ENCODE results near the gene PDE4D. TPM values are rescaled to one million over a fixed set of nuclear protein-coding genes. Genes with fewer than 3 reads are reported as not detected.

The PDE4D gene
- total RNA-seq, 1 experiment from 2014 or later: 61.2 TPM

- H4K20me1 ChIP-seq (ENCODE audit: insufficient read depth, low read depth, low read length): no peaks in the 10 kb centered on the region
- H3K9me3 ChIP-seq (ENCODE audit: low read length): no peaks in the 10 kb centered on the region
- H3K9ac ChIP-seq (ENCODE audit: low read length): no peak overlapping the region
- no peaks in the 10 kb centered on the region for H3K79me2 ChIP-seq (ENCODE audit: low read length)
- no peaks in the 10 kb centered on the region for H3K36me3 ChIP-seq (ENCODE audit: insufficient read depth, low read length)
- no peak overlapping the region for H2AFZ ChIP-seq (ENCODE audit: low read length)
- no peak overlapping the region for H3K27ac ChIP-seq (ENCODE audit: low read length)
- H3K4me3 ChIP-seq (ENCODE audit: low read length): no peak overlapping the region
- H3K9me2 ChIP-seq (replicated peaks; ENCODE audit: insufficient read depth, low read length): no peaks in the 10 kb centered on the region
- DNase-seq: no peak
- no peaks in the 10 kb centered on the region for H3K27me3 ChIP-seq (ENCODE audit: low read length)
- H3K4me1 ChIP-seq (ENCODE audit: low read length): no peaks in the 10 kb centered on the region
- no peak overlapping the region for H3K4me2 ChIP-seq (ENCODE audit: low read depth, low read length, poor library complexity, severe bottlenecking)
Measured at GRCh38 chr5:58983526-58984452, 909.7 kb downstream of the PDE4D start.

DNA sequence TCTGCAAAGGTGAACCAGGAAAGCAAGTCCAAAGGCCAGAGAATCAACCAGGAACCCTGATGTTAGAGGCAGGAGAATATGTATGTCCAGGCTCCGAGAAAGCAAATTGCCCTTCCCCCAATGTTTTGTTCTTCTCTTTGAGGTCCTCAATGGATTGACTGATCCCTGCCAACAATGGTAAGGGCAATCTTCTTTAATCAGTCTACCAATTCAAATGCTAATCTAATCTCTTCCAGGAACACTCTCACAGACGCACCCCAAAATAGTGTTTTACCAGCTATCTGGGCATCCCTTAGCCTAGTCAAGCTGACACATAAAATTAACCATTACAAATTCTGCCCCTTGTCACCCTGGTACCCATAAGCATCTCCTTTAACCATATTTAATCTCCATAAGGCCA is 912.6 kb downstream of the PDE4D start:
- Histone ChIP-seq H3K9ac (ENCODE audit: low read length) (no peak overlapping the region), H3K9me2 (replicated peaks; ENCODE audit: insufficient read depth, low read length) (no peaks in the 10 kb centered on the region), H4K20me1 (ENCODE audit: insufficient read depth, low read depth, low read length) (no peaks in the 10 kb centered on the region), H3K79me2 (ENCODE audit: low read length) (no peaks in the 10 kb centered on the region), H3K4me2 (ENCODE audit: low read depth, low read length, poor library complexity, severe bottlenecking) (no peak overlapping the region), H2AFZ (ENCODE audit: low read length) (no peak overlapping the region), H3K4me3 (ENCODE audit: low read length) (no peak overlapping the region), H3K27me3 (ENCODE audit: low read length) (no peaks in the 10 kb centered on the region), H3K9me3 (ENCODE audit: low read length) (no peaks in the 10 kb centered on the region), H3K4me1 (ENCODE audit: low read length) (no peaks in the 10 kb centered on the region), H3K27ac (ENCODE audit: low read length) (no peak overlapping the region), H3K36me3 (ENCODE audit: insufficient read depth, low read length) (no peaks in the 10 kb centered on the region)
- DNase-seq: no peak

DNA sequence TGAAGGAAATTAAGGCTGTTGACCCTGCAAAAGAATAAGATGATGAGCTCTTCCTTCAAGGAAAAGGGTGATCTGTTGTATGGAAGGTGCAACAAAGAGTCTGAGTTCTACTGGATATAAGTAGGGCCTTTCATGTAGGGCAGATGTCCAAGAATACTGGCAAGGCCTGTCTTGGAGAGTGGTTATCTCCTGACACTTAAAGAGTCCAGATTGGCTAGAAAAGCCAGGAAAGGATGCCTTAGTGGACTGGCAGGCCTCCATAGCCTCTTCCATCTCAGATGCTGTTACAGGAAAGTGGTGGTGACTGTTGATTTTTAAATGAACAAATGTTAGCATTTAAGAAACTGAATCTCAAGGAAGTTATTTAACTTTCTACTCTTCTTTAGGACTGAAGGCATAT is 914.4 kb downstream of the PDE4D start:
- Histone ChIP-seq H3K36me3 (ENCODE audit: insufficient read depth, low read length) (no peaks in the 10 kb centered on the region), H4K20me1 (ENCODE audit: insufficient read depth, low read depth, low read length) (no peaks in the 10 kb centered on the region), H3K27ac (ENCODE audit: low read length) (no peak overlapping the region), H3K4me1 (ENCODE audit: low read length) (no peaks in the 10 kb centered on the region), H3K9me3 (ENCODE audit: low read length) (no peaks in the 10 kb centered on the region), H3K27me3 (ENCODE audit: low read length) (no peaks in the 10 kb centered on the region), H2AFZ (ENCODE audit: low read length) (no peak overlapping the region), H3K4me2 (ENCODE audit: low read depth, low read length, poor library complexity, severe bottlenecking) (no peak overlapping the region), H3K4me3 (ENCODE audit: low read length) (no peak overlapping the region), H3K79me2 (ENCODE audit: low read length) (no peaks in the 10 kb centered on the region), H3K9me2 (replicated peaks; ENCODE audit: insufficient read depth, low read length) (no peaks in the 10 kb centered on the region), H3K9ac (ENCODE audit: low read length) (no peak overlapping the region)
- no peak for DNase-seq

DNA sequence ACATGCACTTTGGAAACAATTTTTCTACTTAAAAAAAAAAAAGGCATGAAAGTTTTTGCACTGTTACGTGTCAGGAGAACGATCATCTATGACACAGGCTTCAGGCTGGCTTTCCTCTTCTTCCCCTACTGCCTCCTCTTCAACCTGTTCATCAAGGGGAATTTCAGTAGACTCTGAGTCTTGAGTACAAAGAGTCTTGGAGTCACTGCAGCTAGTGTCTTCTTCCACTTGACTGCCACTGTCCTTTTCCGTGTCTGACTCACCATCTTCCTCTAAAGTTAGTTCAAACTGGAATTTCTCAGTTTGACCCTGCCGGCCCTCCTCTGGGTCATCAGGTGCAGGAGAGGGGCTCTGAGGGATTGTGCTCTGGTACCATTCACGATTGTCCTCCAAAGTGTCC is 918.9 kb downstream of the PDE4D start:
- no peak overlapping the region for H3K4me3 ChIP-seq (ENCODE audit: low read length)
- no peaks in the 10 kb centered on the region for H3K4me1 ChIP-seq (ENCODE audit: low read length)
- no peak overlapping the region for H2AFZ ChIP-seq (ENCODE audit: low read length)
- H3K27ac ChIP-seq (ENCODE audit: low read length): no peak overlapping the region
- no peaks in the 10 kb centered on the region for H3K9me2 ChIP-seq (replicated peaks; ENCODE audit: insufficient read depth, low read length)
- H3K79me2 ChIP-seq (ENCODE audit: low read length): no peaks in the 10 kb centered on the region
- H3K27me3 ChIP-seq (ENCODE audit: low read length): no peaks in the 10 kb centered on the region
- no peak overlapping the region for H3K9ac ChIP-seq (ENCODE audit: low read length)
- no peak overlapping the region for H3K4me2 ChIP-seq (ENCODE audit: low read depth, low read length, poor library complexity, severe bottlenecking)
- H4K20me1 ChIP-seq (ENCODE audit: insufficient read depth, low read depth, low read length): no peaks in the 10 kb centered on the region
- H3K36me3 ChIP-seq (ENCODE audit: insufficient read depth, low read length): no peaks in the 10 kb centered on the region
- H3K9me3 ChIP-seq (ENCODE audit: low read length): no peaks in the 10 kb centered on the region
- no peak for DNase-seq

DNA sequence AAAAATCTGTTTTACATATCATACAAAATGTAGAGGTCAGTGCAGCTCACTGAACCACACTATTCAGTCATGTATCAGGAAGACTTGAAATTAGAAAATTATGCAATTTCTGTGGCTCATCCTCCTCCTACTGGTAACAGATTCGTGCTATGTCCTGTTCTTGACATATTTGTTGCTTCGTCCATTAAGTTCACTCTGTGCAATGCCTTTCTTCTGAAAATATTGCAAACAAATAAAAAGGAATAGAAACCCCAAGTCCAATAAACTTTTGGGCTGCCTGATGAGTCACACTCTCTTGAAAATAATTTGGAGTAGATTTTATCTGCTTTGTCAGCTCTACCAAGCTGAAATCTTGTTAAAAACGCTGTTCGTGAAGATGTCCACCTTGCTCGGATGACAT is 919.4 kb downstream of the PDE4D start:
- no peaks in the 10 kb centered on the region for H3K36me3 ChIP-seq (ENCODE audit: insufficient read depth, low read length)

DNA sequence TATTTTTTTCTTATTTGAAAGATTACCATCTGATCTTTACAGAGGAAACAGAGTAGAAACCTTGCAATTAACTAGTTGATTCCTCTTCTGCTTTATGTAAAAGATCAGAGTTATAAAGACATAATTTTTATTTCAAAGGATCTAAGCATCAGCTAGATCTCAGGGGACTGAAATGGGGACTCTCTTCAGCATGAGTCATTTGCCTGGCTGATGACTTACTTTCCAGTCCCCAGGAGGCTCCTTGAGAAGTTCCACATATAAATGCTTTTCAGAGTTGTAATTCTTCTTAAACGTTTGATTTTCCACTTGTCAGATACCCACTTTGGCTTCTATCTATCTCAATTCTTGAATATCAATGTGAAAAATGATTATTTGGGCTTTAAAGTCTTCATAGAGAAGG is 921.2 kb downstream of the PDE4D start:
- no peak overlapping the region for H3K4me2 ChIP-seq (ENCODE audit: low read depth, low read length, poor library complexity, severe bottlenecking)
- no peaks in the 10 kb centered on the region for H3K79me2 ChIP-seq (ENCODE audit: low read length)
- H3K9ac ChIP-seq (ENCODE audit: low read length): no peak overlapping the region
- H3K4me3 ChIP-seq (ENCODE audit: low read length): no peak overlapping the region
- H3K9me3 ChIP-seq (ENCODE audit: low read length): no peaks in the 10 kb centered on the region
- H2AFZ ChIP-seq (ENCODE audit: low read length): no peak overlapping the region
- H3K36me3 ChIP-seq (ENCODE audit: insufficient read depth, low read length): no peaks in the 10 kb centered on the region
- no peaks in the 10 kb centered on the region for H3K4me1 ChIP-seq (ENCODE audit: low read length)
- no peak for DNase-seq
- H3K27ac ChIP-seq (ENCODE audit: low read length): no peak overlapping the region
- H3K27me3 ChIP-seq (ENCODE audit: low read length): no peaks in the 10 kb centered on the region
- H3K9me2 ChIP-seq (replicated peaks; ENCODE audit: insufficient read depth, low read length): no peaks in the 10 kb centered on the region
- H4K20me1 ChIP-seq (ENCODE audit: insufficient read depth, low read depth, low read length): no peaks in the 10 kb centered on the region

More for the DNA sequence above, 919.4 kb downstream of the PDE4D start:
- H3K4me2 ChIP-seq (ENCODE audit: low read depth, low read length, poor library complexity, severe bottlenecking): no peak overlapping the region
- H3K79me2 ChIP-seq (ENCODE audit: low read length): no peaks in the 10 kb centered on the region
- no peaks in the 10 kb centered on the region for H4K20me1 ChIP-seq (ENCODE audit: insufficient read depth, low read depth, low read length)
- no peaks in the 10 kb centered on the region for H3K9me2 ChIP-seq (replicated peaks; ENCODE audit: insufficient read depth, low read length)
- H2AFZ ChIP-seq (ENCODE audit: low read length): no peak overlapping the region
- H3K4me3 ChIP-seq (ENCODE audit: low read length): no peak overlapping the region
- H3K4me1 ChIP-seq (ENCODE audit: low read length): no peaks in the 10 kb centered on the region
- H3K9ac ChIP-seq (ENCODE audit: low read length): no peak overlapping the region
- no peaks in the 10 kb centered on the region for H3K27me3 ChIP-seq (ENCODE audit: low read length)
- DNase-seq: no peak
- no peak overlapping the region for H3K27ac ChIP-seq (ENCODE audit: low read length)
- no peaks in the 10 kb centered on the region for H3K9me3 ChIP-seq (ENCODE audit: low read length)

DNA sequence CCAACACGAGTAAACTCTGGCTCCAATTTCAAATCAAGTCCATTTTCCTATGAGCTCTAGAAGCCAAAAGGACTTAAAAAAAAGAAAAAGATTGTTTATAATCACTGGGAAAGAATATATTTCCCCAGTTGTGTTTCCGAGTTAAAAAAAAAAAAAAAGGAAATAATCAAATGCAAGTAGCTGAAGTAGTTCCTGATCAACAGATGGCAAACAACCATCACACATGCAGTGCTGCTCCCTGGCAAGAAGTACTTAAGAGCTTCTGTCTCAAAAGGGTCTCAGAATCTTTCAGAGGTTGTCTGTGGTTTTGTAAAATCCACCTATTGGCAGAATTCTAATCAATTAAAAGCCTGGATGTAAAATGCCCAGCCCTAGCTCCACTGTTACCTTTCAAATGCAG is 922.8 kb downstream of the PDE4D start:
- no peaks in the 10 kb centered on the region for H3K79me2 ChIP-seq (ENCODE audit: low read length)
- no peaks in the 10 kb centered on the region for H3K36me3 ChIP-seq (ENCODE audit: insufficient read depth, low read length)
- no peak overlapping the region for H3K4me3 ChIP-seq (ENCODE audit: low read length)
- H3K4me2 ChIP-seq (ENCODE audit: low read depth, low read length, poor library complexity, severe bottlenecking): no peak overlapping the region
- H3K9me3 ChIP-seq (ENCODE audit: low read length): no peaks in the 10 kb centered on the region
- H3K27me3 ChIP-seq (ENCODE audit: low read length): no peaks in the 10 kb centered on the region
- no peaks in the 10 kb centered on the region for H4K20me1 ChIP-seq (ENCODE audit: insufficient read depth, low read depth, low read length)
- H3K4me1 ChIP-seq (ENCODE audit: low read length): no peaks in the 10 kb centered on the region
- H2AFZ ChIP-seq (ENCODE audit: low read length): no peak overlapping the region
- H3K9ac ChIP-seq (ENCODE audit: low read length): no peak overlapping the region
- DNase-seq: no peak
- H3K9me2 ChIP-seq (replicated peaks; ENCODE audit: insufficient read depth, low read length): no peaks in the 10 kb centered on the region
- H3K27ac ChIP-seq (ENCODE audit: low read length): no peak overlapping the region

- no peak overlapping the region for H3K27ac ChIP-seq (ENCODE audit: low read length)
- H4K20me1 ChIP-seq (ENCODE audit: insufficient read depth, low read depth, low read length): no peaks in the 10 kb centered on the region
- no peaks in the 10 kb centered on the region for H3K27me3 ChIP-seq (ENCODE audit: low read length)
- no peak overlapping the region for H2AFZ ChIP-seq (ENCODE audit: low read length)
- no peak overlapping the region for H3K9ac ChIP-seq (ENCODE audit: low read length)
- no peak overlapping the region for H3K4me3 ChIP-seq (ENCODE audit: low read length)
- no peaks in the 10 kb centered on the region for H3K4me1 ChIP-seq (ENCODE audit: low read length)
- H3K9me3 ChIP-seq (ENCODE audit: low read length): no peaks in the 10 kb centered on the region
- H3K79me2 ChIP-seq (ENCODE audit: low read length): no peaks in the 10 kb centered on the region
- no peak for DNase-seq
- no peak overlapping the region for H3K4me2 ChIP-seq (ENCODE audit: low read depth, low read length, poor library complexity, severe bottlenecking)
- no peaks in the 10 kb centered on the region for H3K36me3 ChIP-seq (ENCODE audit: insufficient read depth, low read length)
- no peaks in the 10 kb centered on the region for H3K9me2 ChIP-seq (replicated peaks; ENCODE audit: insufficient read depth, low read length)
Measured at GRCh38 chr5:58969795-58970194, 923.7 kb downstream of the PDE4D start.

Data from Karpas-422 (cell line).